ENCODE measurements around the gene AIMP1.
A peak's percentile ranks its signal among the peaks of the same experiment; 100 is the strongest.

Gene AIMP1

DNA sequence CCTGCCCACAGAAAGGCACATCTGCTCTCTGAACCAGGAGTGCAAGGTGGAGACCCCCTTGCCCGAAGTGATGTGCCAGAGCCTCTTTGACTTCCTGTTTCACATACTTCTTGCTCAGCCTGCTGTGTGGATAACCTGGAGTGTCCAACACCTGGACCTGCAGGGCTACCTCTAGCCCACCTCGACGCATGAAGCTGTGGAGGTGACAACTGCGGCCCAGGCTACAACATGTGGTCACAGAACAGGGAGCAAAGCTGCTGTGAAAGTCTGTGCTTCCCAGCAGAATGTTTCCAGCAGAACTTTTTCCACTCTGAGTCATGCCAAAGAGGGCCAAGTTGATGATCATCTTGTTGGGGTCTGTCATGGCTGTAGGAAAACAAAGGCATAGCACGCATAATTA lies 50.7 kb downstream of the AIMP1 start:
- TF ChIP-seq, protein P1, sequence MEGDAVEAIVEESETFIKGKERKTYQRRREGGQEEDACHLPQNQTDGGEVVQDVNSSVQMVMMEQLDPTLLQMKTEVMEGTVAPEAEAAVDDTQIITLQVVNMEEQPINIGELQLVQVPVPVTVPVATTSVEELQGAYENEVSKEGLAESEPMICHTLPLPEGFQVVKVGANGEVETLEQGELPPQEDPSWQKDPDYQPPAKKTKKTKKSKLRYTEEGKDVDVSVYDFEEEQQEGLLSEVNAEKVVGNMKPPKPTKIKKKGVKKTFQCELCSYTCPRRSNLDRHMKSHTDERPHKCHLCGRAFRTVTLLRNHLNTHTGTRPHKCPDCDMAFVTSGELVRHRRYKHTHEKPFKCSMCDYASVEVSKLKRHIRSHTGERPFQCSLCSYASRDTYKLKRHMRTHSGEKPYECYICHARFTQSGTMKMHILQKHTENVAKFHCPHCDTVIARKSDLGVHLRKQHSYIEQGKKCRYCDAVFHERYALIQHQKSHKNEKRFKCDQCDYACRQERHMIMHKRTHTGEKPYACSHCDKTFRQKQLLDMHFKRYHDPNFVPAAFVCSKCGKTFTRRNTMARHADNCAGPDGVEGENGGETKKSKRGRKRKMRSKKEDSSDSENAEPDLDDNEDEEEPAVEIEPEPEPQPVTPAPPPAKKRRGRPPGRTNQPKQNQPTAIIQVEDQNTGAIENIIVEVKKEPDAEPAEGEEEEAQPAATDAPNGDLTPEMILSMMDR (conservative IDR thresholded peaks at IDR 0.05): no peak
- no peak overlapping the region for H3K27ac ChIP-seq

DNA sequence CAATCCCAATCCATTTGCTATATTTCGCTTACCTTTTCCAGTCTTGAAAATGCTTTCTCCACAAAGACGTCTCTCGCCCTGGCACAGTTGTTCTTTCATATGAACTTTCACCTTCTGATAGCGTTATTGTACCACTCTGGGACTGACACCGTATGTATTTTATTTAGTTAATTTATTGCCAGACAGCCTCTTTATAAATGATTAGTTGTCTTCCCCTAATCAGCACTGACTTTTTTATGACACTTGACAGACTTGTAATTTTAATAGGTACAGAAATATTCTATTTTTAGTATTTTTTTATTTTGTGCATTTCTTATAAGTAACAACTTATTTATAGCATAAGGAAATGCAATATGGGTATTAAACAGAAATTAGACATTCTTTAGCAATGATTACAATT lies 52.3 kb downstream of the AIMP1 start, which contains the start of gene GIMD1:
GIMD1 (minus strand) TSS at position 101 of the 400 bp plus-strand sequence. CDS start 1,343 bp downstream, outside the sequence.
- H3K27ac ChIP-seq: no peak within 1 kb of the TSS
- TF ChIP-seq, protein P1 (conservative IDR thresholded peaks at IDR 0.05): no peak

DNA sequence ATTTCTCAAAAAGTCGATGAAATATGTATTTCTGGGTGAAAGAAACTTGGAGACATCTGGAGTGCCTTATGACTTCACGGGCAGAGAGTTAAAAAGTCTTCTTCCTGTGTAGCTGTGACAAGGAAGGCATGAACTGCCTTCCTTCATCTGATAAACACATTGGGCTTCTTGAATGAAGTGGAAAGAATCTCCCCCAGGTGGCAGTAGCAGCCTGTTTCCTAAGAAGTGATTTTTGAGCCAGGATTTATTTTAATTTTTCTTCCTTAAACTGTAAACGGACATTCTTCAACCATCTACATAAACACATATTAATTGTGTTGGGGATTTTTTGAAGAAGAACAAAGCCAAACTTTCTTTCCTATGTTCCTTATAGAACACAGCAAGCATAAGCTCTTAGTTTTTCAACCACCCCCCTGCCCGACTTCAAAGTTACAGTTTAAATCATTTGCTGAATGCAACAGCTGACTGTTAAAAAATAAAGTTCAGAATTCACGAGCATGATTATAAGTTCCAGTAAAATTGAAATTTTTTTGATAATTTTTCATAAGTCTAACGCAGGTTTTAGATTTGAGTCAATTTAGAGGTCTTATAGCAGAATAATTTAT lies 53.2 kb downstream of the AIMP1 start:
- no peak overlapping the region for H3K27ac ChIP-seq
- TF ChIP-seq, protein P1 (conservative IDR thresholded peaks at IDR 0.05): peak; percentile 87

DNA sequence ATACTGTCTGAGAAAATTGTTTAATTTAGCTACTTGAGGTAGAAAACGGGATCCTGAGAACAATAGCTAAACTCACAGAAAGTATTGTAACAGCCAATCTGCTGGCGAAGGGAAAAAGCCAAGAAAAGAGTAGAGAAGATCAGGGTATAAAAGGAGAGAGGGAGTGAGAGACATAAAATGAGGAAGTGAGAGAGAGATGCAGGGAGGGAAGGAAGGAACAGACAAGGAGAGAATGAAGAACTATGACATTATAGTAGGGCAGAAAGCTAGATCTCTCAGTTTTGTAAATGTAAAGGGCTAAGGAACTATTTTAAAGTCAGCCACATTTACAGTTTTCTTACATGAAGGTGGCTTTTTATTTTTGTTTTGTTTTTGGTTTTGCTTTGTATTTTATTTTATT lies 53.9 kb downstream of the AIMP1 start:
- no peak overlapping the region for H3K27ac ChIP-seq
- TF ChIP-seq, protein P1 (conservative IDR thresholded peaks at IDR 0.05): no peak

DNA sequence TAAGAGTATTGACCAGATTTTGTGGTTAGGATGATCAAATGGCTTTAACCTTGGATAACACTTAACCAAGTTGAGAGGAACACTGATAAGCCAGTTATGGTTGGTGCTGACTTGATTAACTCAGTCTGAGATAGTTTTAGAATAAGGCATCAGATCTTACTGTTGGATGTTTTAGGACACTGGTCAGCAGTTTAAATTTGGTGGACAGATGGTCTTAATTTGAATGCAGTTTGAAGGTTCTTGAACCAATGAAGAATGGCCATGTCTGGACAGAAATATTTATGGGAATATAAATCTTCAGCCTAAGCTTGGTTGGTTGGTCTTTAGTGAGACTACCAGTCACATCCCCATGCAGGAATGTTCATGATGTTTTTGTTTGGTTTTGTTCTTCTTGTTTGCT lies 54.8 kb downstream of the AIMP1 start:
- no peak overlapping the region for H3K27ac ChIP-seq
- TF ChIP-seq, protein P1 (conservative IDR thresholded peaks at IDR 0.05): no peak

DNA sequence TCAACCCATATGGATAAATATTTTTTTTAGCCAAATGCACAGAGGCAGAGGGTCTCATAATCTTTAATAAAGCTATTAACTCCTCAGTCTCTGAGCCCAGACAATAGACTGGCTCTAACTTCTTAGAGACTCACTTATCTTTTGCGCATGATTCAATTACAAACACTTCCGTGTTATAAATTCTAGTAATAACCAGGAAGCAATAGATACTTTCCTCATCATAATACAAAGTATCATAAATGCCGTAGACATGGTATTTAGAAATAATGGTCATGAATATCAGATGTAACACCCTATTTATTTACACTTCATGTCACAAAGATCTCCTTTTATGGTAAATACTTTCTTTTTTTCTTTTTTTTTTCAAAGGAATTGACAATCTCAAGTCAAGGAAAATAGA lies 56.7 kb downstream of the AIMP1 start:
- TF ChIP-seq, protein P1 (conservative IDR thresholded peaks at IDR 0.05): no peak
- no peak overlapping the region for H3K27ac ChIP-seq

DNA sequence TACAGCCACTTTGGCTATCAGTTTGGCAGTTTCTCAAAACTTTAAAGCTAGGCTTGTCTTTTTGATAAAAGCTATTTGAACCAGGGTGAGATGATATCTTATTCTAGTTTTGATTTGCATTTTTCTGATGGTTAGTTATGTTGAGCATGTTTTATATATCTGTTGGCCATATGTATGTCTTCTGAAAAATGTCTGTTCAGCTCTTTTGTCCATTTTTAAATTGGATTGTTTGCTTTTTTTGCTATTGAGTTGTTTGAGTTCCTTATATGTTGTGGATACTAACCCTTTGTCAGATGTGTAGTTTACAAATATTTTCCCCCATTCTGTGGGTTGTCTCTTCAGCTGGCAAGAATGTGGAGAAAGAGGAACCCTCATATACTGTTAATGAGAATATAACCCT lies 63.8 kb downstream of the AIMP1 start:
- H3K27ac ChIP-seq: no peak overlapping the region
- TF ChIP-seq, protein P1 (conservative IDR thresholded peaks at IDR 0.05): no peak
